GM21360 (cell line): ENCODE results near the gene SH3RF3.

ENCODE experiments used
- ATAC-seq: cut with Tn5 transposase; IDR thresholded peaks from one replicate; pipeline ENCODE4 v1.9.1; 2021; ENCODE audit warnings: mild to moderate bottlenecking, moderate library complexity; ENCODE audit not compliant: unreplicated experiment

The SH3RF3 gene

GRCh38 chr2:109322641-109323040, 193.6 kb downstream of the SH3RF3 start:
- no peak for ATAC-seq

- no peak for ATAC-seq
Observed at GRCh38 chr2:109324861-109325260, 195.9 kb downstream of the SH3RF3 start.

- ATAC-seq = no peak
Observed at GRCh38 chr2:109325570-109325969, 196.6 kb downstream of the SH3RF3 start.

GRCh38 chr2:109326306-109326705, 197.3 kb downstream of the SH3RF3 start:
- no peak for ATAC-seq

- ATAC-seq = no peak
Observed at GRCh38 chr2:109330056-109330455, 201.1 kb downstream of the SH3RF3 start.

GRCh38 chr2:109331081-109331480, 202.1 kb downstream of the SH3RF3 start:
- ATAC-seq = no peak

- no peak for ATAC-seq
Observed at GRCh38 chr2:109331896-109332848, 203.2 kb downstream of the SH3RF3 start.

GRCh38 chr2:109332880-109333279, 203.9 kb downstream of the SH3RF3 start:
- ATAC-seq = no peak

GRCh38 chr2:109333414-109334210, 204.6 kb downstream of the SH3RF3 start:
- ATAC-seq = no peak

GRCh38 chr2:109335631-109336176, 206.7 kb downstream of the SH3RF3 start:
- no peak for ATAC-seq

- no peak for ATAC-seq
Observed at GRCh38 chr2:109336296-109336695, 207.3 kb downstream of the SH3RF3 start.

- no peak for ATAC-seq
Observed at GRCh38 chr2:109337221-109337620, 208.2 kb downstream of the SH3RF3 start.

GRCh38 chr2:109339519-109339966, 210.5 kb downstream of the SH3RF3 start:
- ATAC-seq = no peak

GRCh38 chr2:109340381-109340780, 211.4 kb downstream of the SH3RF3 start:
- ATAC-seq = no peak

GRCh38 chr2:109341355-109342255, 212.6 kb downstream of the SH3RF3 start:
- ATAC-seq = no peak

GRCh38 chr2:109342256-109342850, 213.3 kb downstream of the SH3RF3 start:
- ATAC-seq = no peak

GRCh38 chr2:109342930-109343329, 213.9 kb downstream of the SH3RF3 start:
- ATAC-seq = no peak

GRCh38 chr2:109343460-109343859, 214.5 kb downstream of the SH3RF3 start:
- ATAC-seq = no peak

GRCh38 chr2:109344270-109344805, 215.3 kb downstream of the SH3RF3 start:
- ATAC-seq = no peak

- no peak for ATAC-seq
Observed at GRCh38 chr2:109345091-109345490, 216.1 kb downstream of the SH3RF3 start.
